Stimulated activated CD8-positive, alpha-beta memory T cell treated with anti-CD3 and anti-CD28 coated beads, Interleukin-12 subunit alpha, Interleukin-12 subunit beta, amount 100 ng/mL, for 4 hours (primary cell): ENCODE measurements around the gene SDCBP2.

Experiments
- DNase-seq: peaks from one replicate; pipeline ENCODE4 v3.0.0-alpha.2; 2020; ENCODE audit warnings: low read depth

Gene SDCBP2

GRCh38 chr20:1328680-1329330, at the start of gene SDCBP2:
Gene SDCBP2, minus strand, starts transcription at chr20:1329139. Its CDS starts 8,723 bp downstream, at chr20:1320416.
- no peak for DNase-seq

GRCh38 chr20:1378735-1379125, 49.8 kb upstream of the SDCBP2 start:
- no peak for DNase-seq

- DNase-seq, result no peak
Observed at GRCh38 chr20:1377984-1378734, 49.2 kb upstream of the SDCBP2 start.

- no peak for DNase-seq
Observed at GRCh38 chr20:1377341-1377871, 48.5 kb upstream of the SDCBP2 start.

- no peak for DNase-seq
Observed at GRCh38 chr20:1376408-1377270, 47.7 kb upstream of the SDCBP2 start.

GRCh38 chr20:1376007-1376406, 47.1 kb upstream of the SDCBP2 start:
- DNase-seq, result no peak

- no peak for DNase-seq
Observed at GRCh38 chr20:1375515-1375914, 46.6 kb upstream of the SDCBP2 start.

- DNase-seq, result no peak
Observed at GRCh38 chr20:1374246-1374645, 45.3 kb upstream of the SDCBP2 start.

- no peak for DNase-seq
Observed at GRCh38 chr20:1373614-1374013, 44.7 kb upstream of the SDCBP2 start.

- DNase-seq, result no peak
Observed at GRCh38 chr20:1373036-1373435, 44.1 kb upstream of the SDCBP2 start.

- no peak for DNase-seq
Observed at GRCh38 chr20:1371830-1372539, 43.0 kb upstream of the SDCBP2 start.

- no peak for DNase-seq
Observed at GRCh38 chr20:1371202-1371782, 42.4 kb upstream of the SDCBP2 start.

GRCh38 chr20:1370548-1371110, 41.7 kb upstream of the SDCBP2 start:
- no peak for DNase-seq

- DNase-seq, result no peak
Observed at GRCh38 chr20:1369970-1370369, 41.0 kb upstream of the SDCBP2 start.

GRCh38 chr20:1368448-1369199, 39.7 kb upstream of the SDCBP2 start:
- DNase-seq, result no peak

- no peak for DNase-seq
Observed at GRCh38 chr20:1367479-1367878, 38.5 kb upstream of the SDCBP2 start.

GRCh38 chr20:1364106-1364505, 35.2 kb upstream of the SDCBP2 start:
- no peak for DNase-seq

GRCh38 chr20:1363522-1363921, 34.6 kb upstream of the SDCBP2 start:
- no peak for DNase-seq

- DNase-seq, result no peak
Observed at GRCh38 chr20:1362484-1362883, 33.5 kb upstream of the SDCBP2 start.

GRCh38 chr20:1360094-1360846, 31.3 kb upstream of the SDCBP2 start:
- DNase-seq, result no peak
